ENCODE measurements around the gene IL34.

Gene IL34

GRCh38 chr16:70692873-70693671 lies 46.7 kb downstream of the IL34 start:
- Histone ChIP-seq H3F3A (ENCODE audit: insufficient read depth, low read length) (no peaks in the 10 kb centered on the region), H3K4me1 (ENCODE audit: low read length) (no peaks in the 10 kb centered on the region), H2AFZ (ENCODE audit: low read length) (no peak overlapping the region), H3K27ac (ENCODE audit: low read length) (no peak overlapping the region), H4K20me1 (ENCODE audit: insufficient read depth, low read length) (no peaks in the 10 kb centered on the region), H3K4me3 (ENCODE audit: low read length) (no peak overlapping the region), H3K27me3 (replicated peaks; ENCODE audit: insufficient read depth, low read length) (no peaks in the 10 kb centered on the region), H3K36me3 (replicated peaks; ENCODE audit: insufficient read depth, low read length) (no peaks in the 10 kb centered on the region), H3K9me3 (replicated peaks; ENCODE audit: insufficient read depth, low read length) (no peaks in the 10 kb centered on the region), H3K4me2 (ENCODE audit: low read depth, low read length) (no peak overlapping the region), H3K9me2 (replicated peaks; ENCODE audit: insufficient read depth, low read length) (no peaks in the 10 kb centered on the region), H3K79me2 (ENCODE audit: low read length) (no peaks in the 10 kb centered on the region), H3K9ac (ENCODE audit: low read length) (no peak overlapping the region)
- TF ChIP-seq EZH2 (optimal IDR thresholded peaks at IDR 0.05; ENCODE audit: low read depth, low read length) (no peak), EZH2phosphoT487 (IDR thresholded peaks at IDR 0.05; ENCODE audit: low read length) (no peak), CTCF (IDR thresholded peaks at IDR 0.05; ENCODE audit: low read length) (no peak)
- no peak for DNase-seq

- no peaks in the 10 kb centered on the region for H3K9me3 ChIP-seq (replicated peaks; ENCODE audit: insufficient read depth, low read length)
- no peaks in the 10 kb centered on the region for H4K20me1 ChIP-seq (ENCODE audit: insufficient read depth, low read length)
- no peaks in the 10 kb centered on the region for H3F3A ChIP-seq (ENCODE audit: insufficient read depth, low read length)
- no peaks in the 10 kb centered on the region for H3K9me2 ChIP-seq (replicated peaks; ENCODE audit: insufficient read depth, low read length)
- H3K4me1 ChIP-seq (ENCODE audit: low read length): no peaks in the 10 kb centered on the region
- no peak overlapping the region for H3K4me3 ChIP-seq (ENCODE audit: low read length)
- no peak overlapping the region for H3K9ac ChIP-seq (ENCODE audit: low read length)
- no peak overlapping the region for H3K27ac ChIP-seq (ENCODE audit: low read length)
- no peak overlapping the region for H3K4me2 ChIP-seq (ENCODE audit: low read depth, low read length)
- no peak overlapping the region for H2AFZ ChIP-seq (ENCODE audit: low read length)
- H3K79me2 ChIP-seq (ENCODE audit: low read length): no peaks in the 10 kb centered on the region
- H3K27me3 ChIP-seq (replicated peaks; ENCODE audit: insufficient read depth, low read length): no peaks in the 10 kb centered on the region
- no peak for TF ChIP-seq CTCF (IDR thresholded peaks at IDR 0.05; ENCODE audit: low read length)
- TF ChIP-seq EZH2phosphoT487 (IDR thresholded peaks at IDR 0.05; ENCODE audit: low read length): no peak
- TF ChIP-seq EZH2 (optimal IDR thresholded peaks at IDR 0.05; ENCODE audit: low read depth, low read length): no peak
- H3K36me3 ChIP-seq (replicated peaks; ENCODE audit: insufficient read depth, low read length): no peaks in the 10 kb centered on the region
- no peak for DNase-seq
Measured at GRCh38 chr16:70694088-70694867, 47.9 kb downstream of the IL34 start.

DNA sequence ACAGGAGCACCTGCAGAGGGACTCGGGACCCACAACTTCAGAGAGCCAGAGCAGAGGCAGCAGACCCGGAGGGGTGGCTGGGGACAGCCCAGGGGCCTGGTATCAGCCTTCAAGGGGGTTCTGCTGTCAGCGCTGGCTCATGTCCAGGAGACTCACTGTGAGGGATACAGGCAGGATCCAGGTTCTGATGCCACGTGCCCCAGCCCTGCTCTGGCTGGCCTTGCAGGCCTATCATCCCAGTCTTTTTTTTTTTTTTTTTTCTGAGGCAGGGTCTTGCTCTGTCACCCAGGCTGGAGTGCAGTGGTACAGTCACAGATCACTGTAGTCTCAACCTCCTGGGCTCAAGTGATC lies 48.5 kb downstream of the IL34 start:
- H3K4me1 ChIP-seq (ENCODE audit: low read length): no peaks in the 10 kb centered on the region
- H3K9me2 ChIP-seq (replicated peaks; ENCODE audit: insufficient read depth, low read length): no peaks in the 10 kb centered on the region
- DNase-seq: no peak
- no peak overlapping the region for H3K27ac ChIP-seq (ENCODE audit: low read length)
- no peaks in the 10 kb centered on the region for H3K27me3 ChIP-seq (replicated peaks; ENCODE audit: insufficient read depth, low read length)
- no peaks in the 10 kb centered on the region for H3K36me3 ChIP-seq (replicated peaks; ENCODE audit: insufficient read depth, low read length)
- H3F3A ChIP-seq (ENCODE audit: insufficient read depth, low read length): no peaks in the 10 kb centered on the region
- no peaks in the 10 kb centered on the region for H3K79me2 ChIP-seq (ENCODE audit: low read length)
- no peak overlapping the region for H3K4me2 ChIP-seq (ENCODE audit: low read depth, low read length)
- H3K9me3 ChIP-seq (replicated peaks; ENCODE audit: insufficient read depth, low read length): no peaks in the 10 kb centered on the region
- no peak for TF ChIP-seq CTCF (IDR thresholded peaks at IDR 0.05; ENCODE audit: low read length)
- H2AFZ ChIP-seq (ENCODE audit: low read length): no peak overlapping the region
- H3K9ac ChIP-seq (ENCODE audit: low read length): no peak overlapping the region
- no peaks in the 10 kb centered on the region for H4K20me1 ChIP-seq (ENCODE audit: insufficient read depth, low read length)
- no peak overlapping the region for H3K4me3 ChIP-seq (ENCODE audit: low read length)
